Skeletal muscle cell (primary cell): ENCODE data around the gene LSAMP.
"Not testable (repeated sequence)": the region's sequence is repeated elsewhere in the genome, so short reads cannot be mapped to it uniquely, and the experiment has no call there.

ENCODE experiments used
- DNase-seq: peaks from one replicate; pipeline ENCODE4 v3.0.0-alpha.2; 2010; ENCODE audit warnings: low read depth
- H3K4me3 ChIP-seq: 2 replicates; pipeline ENCODE4 v1.5.1; 2011; ENCODE audit warnings: low read depth, mild to moderate bottlenecking, control low read depth, low read length, moderate library complexity

LSAMP gene

DNA sequence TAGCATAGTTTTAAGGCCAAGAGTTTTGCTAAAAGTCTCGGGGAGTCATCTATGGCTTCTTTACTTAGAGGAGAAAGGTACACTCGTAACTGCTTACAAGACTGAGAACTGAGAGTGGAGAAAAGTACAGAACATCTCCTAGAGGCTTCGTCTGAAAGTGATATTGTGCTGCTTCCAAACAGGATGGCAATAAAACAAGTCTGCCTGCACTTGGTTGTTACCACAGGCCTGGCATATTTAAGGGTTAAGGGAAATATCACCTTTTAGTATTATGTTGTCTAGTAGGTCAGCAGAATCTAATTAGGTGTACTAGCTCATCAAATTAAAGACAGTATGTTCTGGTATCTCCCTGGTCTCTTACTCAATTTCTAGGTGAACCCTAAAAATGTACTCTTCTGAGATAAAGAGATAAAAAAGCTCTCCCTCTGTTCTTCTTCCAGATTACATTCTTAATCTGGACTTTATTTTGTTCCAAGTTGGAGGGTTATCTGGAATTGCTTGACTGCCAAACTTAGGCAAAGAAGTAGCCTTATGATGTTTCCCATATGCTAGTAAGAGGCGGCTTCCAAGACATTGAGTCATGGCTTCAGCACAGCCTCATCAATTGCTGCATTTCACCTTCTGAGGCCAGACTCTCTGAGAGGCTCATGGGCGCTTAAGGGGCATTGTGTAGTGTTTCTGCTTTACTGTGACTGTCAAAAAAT lies 181.3 kb downstream of the LSAMP start:
- DNase-seq = peak; percentile 11
- H3K4me3 ChIP-seq = no peak overlapping the region

- no peak for DNase-seq
Observed at GRCh38 chr3:116260491-116260890, 184.8 kb downstream of the LSAMP start.

DNA sequence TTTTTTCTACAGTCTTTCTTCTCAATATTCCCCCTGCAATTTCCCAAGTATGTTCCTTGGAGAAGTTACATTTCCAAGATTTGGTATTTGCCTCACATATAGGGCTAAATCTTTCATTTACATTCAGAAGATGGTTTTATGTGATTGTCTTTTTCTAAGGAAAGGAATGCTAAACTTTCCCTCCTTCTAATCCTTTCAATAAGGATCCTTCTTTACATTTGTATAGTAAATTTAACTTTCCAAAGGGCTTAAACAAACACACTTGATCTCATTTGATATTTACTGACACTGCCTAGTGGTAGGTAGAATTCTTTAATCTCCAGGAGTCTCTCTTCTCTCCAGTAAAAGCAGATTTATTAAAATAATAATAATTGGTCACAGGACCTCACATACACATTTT lies 185.3 kb downstream of the LSAMP start:
- no peak for DNase-seq
- H3K4me3 ChIP-seq = no peak overlapping the region

More at GRCh38 chr3:116260491-116260890, 184.8 kb downstream of the LSAMP start:
- H3K4me3 ChIP-seq = no peak overlapping the region

DNA sequence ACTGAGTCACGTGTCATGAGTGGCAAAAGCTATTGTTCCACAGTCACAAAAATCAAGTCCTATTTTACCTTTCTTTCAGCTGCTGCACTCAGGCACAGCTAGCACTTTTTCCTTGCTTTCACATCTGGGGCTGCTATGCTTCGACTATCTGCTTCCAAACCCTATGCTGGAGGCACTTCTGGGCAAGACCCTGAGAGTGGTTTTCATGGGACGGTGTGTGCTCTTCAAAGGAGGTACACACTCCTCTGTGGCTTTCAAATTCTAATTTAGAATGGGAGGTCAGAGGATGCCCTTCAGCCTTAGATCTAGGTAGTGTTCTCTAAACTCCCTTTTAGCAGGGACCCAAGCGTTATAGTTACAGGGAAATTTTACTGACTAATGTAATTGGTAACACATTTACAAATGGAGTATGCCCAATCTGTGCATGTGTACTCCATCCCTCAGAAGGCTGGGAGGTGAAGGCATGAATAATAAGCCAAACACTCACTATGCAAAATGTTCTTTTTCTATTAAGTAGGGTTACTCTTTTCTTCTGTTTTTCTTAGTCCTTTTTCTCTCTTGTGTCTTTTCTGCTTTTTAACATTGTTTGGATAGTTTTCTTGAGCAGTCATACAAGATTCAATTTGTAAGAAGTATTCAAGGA lies 188.3 kb downstream of the LSAMP start:
- no peak overlapping the region for H3K4me3 ChIP-seq
- no peak for DNase-seq

DNA sequence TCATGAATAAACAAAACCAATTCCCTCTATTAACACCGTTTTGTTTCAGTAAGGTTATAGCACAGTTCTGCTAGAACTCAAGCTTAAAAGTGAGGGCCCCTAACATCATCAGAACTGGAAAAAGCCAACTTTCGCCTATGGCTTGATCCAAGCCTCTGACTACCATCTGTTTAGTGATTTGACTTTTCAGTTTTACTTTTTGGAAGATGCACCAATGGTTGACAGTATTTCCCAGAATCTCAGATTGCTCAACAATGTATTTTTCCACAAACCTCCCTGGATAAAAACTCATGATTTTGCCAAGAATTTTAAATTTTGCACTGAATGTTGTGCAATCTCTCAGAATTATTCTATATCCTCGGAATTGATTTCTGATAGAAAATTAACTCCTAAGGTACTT lies 190.7 kb downstream of the LSAMP start:
- H3K4me3 ChIP-seq = no peak overlapping the region
- no peak for DNase-seq

DNA sequence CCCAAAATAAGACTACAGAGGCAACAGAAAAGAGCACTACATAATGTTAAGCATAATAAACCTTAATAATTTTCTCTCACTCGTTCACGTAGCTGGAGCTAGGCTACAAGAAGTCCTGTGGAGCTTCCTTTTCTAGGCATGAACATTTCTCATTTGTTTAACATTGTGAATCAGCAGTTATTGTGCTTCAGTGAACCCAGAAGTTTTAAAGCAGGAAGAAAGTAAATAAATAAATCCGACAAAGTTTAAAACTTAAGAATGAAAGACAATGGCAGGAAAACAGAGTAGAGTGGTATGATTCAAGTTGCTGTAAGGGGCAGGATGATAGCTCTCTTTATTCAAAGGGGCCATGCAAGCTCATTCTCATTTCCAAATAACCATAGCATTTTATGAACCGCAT lies 191.8 kb downstream of the LSAMP start:
- no peak overlapping the region for H3K4me3 ChIP-seq
- no peak for DNase-seq

GRCh38 chr3:116247605-116248004 lies 197.7 kb downstream of the LSAMP start:
- DNase-seq = no peak
- no peak overlapping the region for H3K4me3 ChIP-seq

DNA sequence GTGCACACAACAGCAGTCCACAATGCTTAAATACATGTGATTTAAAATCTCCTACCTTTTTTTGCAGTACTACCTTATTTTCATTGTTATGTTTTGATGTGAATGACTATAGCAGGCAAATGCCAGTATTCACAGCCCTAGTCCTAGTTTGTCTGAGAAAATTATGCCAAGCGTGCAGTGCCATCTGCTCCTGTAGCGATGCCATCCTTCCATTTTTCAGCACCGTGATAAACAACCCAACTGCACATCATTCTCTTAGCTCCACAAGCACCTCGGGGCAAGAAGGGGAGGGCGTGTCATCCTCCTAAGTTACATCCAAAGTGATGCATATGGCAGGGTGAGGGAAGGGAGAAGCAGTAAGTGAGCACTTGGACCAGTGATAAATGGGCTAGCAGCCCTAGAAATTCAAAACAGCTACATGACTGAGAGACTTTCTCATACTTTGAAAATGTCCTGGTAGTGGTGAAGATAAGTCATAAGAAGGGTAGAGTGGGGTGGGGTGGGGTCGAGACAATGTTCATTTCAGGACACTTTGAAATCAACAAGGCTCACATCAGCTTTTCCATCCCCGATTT lies 198.8 kb downstream of the LSAMP start:
- H3K4me3 ChIP-seq = no peak overlapping the region
- DNase-seq = no peak

GRCh38 chr3:116242825-116243224 lies 202.5 kb downstream of the LSAMP start:
- H3K4me3 ChIP-seq = no peak overlapping the region
- no peak for DNase-seq

DNA sequence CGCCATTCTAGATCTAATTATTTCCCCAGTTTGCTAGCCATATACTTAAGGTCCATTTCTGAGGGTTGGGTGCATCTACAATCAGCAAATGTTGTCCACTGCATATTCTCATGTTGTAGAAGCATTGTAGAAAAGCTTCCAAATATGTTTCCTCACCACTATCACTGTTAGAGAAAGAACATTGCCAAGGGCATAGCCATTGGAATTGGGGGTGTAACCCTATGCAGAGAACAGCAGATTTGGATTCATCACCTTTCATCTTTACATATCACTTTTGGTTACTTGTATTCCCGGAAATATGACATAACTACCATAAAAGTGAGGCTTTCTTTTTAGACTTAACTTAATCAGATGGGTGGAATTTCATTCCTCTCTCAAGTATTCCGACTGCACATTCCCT lies 203.6 kb downstream of the LSAMP start:
- DNase-seq = no peak
- no peak overlapping the region for H3K4me3 ChIP-seq

DNA sequence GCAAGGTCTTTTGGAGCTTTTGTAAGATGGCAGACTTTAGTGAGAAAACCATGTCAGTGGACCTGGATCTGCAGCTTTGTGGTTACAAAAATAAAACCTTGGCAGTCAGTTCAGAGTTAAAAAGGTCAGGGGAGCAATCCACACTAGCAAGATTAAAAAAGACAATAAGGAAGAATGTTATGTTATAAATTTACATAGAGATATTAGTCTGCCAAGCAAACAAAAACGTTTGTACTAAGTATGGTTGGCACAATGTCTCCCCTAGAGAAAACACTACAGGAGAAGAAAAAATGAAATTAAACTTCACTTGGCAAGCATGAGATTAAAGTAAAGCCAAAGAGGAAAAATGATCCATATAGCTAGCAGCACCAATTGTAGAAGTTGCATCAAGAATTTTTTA lies 205.0 kb downstream of the LSAMP start:
- DNase-seq = no peak
- H3K4me3 ChIP-seq = no peak overlapping the region

- H3K4me3 ChIP-seq = no peak overlapping the region
- no peak for DNase-seq
Observed at GRCh38 chr3:116238846-116239565, 206.3 kb downstream of the LSAMP start.

DNA sequence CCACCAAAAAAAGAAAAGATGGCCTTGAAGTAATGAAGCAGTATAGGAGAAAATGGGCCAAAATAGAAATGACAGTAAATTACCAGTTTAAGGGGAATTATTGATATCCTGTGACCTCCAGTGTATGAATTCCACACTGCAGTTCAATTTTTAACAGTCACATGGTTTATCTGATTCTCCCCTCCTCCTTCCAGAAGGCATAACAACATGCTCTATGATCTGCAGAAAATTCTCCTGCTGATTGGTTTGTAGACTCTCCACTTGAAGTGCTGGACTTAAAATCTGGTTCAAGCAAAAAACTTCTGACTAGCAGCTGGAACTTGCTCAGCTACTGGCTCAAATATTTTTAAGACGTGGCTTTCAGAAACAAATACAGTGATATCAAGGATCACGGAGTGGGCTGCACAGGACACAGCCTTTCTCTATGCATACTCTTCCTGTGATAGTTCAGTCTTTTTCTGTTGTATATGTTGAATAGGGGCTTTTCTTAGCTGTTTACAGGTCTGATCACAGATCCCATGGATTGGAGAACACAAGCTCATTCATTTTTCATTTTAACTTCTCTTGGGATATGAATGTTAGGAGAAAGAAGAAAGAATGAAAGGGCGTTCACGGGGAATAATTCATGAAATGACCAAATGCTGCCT lies 211.5 kb downstream of the LSAMP start:
- H3K4me3 ChIP-seq = no peak overlapping the region
- no peak for DNase-seq

DNA sequence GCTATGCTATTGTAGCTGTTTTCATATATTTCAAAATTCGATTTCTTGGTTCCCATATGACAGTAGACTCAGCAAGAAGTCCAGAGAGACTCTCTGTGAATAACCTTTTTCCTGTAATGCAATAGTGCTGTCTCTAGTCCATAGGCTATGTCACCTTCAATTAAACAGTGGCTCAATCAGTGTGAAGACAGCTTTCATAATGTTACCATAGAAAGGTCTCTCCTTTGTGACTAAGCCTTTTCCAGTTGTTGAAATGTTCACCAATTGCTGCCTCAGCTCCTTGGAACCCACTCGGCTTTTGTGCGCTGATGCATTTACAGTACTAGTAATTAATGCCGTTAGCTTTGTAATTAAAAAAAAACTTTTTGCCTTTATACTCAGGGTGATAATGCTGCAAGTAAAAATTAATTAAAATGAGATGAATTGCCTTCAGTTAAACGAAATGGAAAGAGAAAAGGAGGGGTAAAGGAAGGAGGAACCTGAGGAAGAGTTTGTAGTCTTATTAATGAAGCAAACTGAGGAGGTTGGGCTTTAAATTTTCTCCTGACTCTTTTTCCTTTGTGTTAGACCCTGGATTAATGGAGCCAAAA lies 214.8 kb downstream of the LSAMP start:
- no peak overlapping the region for H3K4me3 ChIP-seq
- DNase-seq = no peak

DNA sequence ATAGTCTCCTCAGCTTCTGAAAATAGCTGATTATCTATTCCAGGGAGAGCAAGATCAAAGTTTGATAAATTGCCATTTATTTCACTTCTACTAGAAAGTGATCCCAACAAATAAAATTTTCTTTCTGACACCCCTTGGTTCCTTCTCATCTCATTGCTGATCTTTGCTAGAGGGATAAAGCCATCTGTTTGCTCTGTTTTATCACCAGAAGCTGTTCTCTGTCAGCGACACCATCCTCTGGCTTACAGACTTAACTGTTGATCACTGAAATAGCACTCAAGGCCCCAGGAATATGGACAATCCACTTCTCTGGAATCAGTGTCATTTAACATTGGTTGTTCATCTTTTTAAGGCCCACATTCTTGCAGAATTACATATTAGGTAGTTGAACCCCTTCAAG lies 219.0 kb downstream of the LSAMP start:
- no peak overlapping the region for H3K4me3 ChIP-seq
- no peak for DNase-seq

- H3K4me3 ChIP-seq = no peak overlapping the region
- DNase-seq = no peak
Observed at GRCh38 chr3:116216761-116217160, 228.5 kb downstream of the LSAMP start.

DNA sequence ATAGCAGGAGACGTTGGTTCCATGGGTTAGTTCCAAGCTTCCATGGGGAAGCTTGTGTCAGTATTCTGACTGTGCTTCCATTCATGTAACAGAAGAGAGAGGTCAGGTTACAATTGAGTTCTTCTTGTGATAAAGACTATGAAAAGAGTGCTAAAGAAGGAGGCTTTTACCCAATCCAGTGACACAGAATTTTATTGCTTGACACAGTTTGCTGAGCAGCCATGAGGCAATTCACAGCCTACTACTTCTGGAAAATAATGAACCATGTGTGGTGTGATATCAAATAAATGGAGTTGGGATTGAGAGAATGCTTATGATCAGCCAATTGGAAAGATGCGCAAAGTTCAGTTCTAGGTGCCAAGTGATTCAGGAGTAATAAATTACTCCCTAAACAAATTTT lies 233.4 kb downstream of the LSAMP start:
- H3K4me3 ChIP-seq = no peak overlapping the region
- DNase-seq = no peak

GRCh38 chr3:116208830-116209229 lies 236.5 kb downstream of the LSAMP start:
- DNase-seq, H3K4me3 ChIP-seq: not testable (repeated sequence)

- no peak overlapping the region for H3K4me3 ChIP-seq
- DNase-seq = no peak
Observed at GRCh38 chr3:116200956-116201690, 244.2 kb downstream of the LSAMP start.
